ENCODE results near the gene KCNK2.

KCNK2 gene

DNA sequence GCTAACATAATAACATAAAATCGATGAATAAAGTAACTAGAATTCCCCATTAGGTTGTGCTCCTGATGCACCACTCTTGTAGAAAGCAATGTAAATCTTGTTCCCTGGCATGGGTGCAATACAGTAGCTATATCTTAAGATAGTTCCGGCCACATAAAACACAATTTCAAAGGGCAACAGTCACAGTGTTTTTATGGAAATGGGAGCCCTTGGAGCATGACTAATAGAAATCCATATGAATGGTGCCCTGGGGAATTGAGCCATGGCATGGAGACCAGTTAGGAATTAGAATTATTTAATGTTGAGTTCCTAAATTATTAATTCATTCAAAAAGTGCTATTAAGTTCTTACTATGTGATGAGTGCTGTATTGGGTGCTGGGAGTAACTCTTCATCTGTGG lies 118.7 kb downstream of the KCNK2 start:
- no peak overlapping the region for H3K4me3 ChIP-seq (replicated peaks; ENCODE audit: low read depth, low read length)
- DNase-seq (ENCODE audit: extremely low read depth, insufficient read length): no peak

DNA sequence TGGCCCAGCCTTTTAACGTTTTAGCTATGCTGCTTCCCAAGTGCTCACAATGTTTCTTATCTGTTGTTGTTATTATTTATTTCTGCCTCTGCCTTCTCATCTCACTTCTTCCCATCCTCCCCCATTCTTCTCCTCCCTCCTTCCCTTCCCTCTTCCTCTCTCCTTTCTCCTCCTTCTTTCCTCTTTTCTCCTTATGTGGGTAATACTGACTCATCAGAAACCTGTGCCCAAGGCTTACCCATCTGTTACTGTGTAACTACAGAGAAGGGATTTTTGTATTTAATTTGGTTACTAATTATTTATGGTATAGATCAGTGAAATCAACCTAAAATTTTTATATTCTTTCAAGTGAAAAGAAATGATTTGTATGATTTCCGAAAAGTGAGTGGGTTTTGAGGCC lies 120.3 kb downstream of the KCNK2 start:
- H3K27me3 ChIP-seq (replicated peaks; ENCODE audit: control insufficient read depth, insufficient read depth, low read length): no peaks in the 10 kb centered on the region
- H3K4me3 ChIP-seq (replicated peaks; ENCODE audit: low read depth, low read length): no peak overlapping the region
- H3K36me3 ChIP-seq (ENCODE audit: control insufficient read depth, insufficient read depth, low read length): no peaks in the 10 kb centered on the region
- TF ChIP-seq, protein P1, sequence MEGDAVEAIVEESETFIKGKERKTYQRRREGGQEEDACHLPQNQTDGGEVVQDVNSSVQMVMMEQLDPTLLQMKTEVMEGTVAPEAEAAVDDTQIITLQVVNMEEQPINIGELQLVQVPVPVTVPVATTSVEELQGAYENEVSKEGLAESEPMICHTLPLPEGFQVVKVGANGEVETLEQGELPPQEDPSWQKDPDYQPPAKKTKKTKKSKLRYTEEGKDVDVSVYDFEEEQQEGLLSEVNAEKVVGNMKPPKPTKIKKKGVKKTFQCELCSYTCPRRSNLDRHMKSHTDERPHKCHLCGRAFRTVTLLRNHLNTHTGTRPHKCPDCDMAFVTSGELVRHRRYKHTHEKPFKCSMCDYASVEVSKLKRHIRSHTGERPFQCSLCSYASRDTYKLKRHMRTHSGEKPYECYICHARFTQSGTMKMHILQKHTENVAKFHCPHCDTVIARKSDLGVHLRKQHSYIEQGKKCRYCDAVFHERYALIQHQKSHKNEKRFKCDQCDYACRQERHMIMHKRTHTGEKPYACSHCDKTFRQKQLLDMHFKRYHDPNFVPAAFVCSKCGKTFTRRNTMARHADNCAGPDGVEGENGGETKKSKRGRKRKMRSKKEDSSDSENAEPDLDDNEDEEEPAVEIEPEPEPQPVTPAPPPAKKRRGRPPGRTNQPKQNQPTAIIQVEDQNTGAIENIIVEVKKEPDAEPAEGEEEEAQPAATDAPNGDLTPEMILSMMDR (IDR thresholded peaks at IDR 0.05; ENCODE audit: insufficient read depth, low read length, poor library complexity, severe bottlenecking): no peak
- no peak for DNase-seq (ENCODE audit: extremely low read depth, insufficient read length)

More for the DNA sequence above, 118.7 kb downstream of the KCNK2 start:
- Histone ChIP-seq H3K36me3 (ENCODE audit: control insufficient read depth, insufficient read depth, low read length) (no peaks in the 10 kb centered on the region), H3K27me3 (replicated peaks; ENCODE audit: control insufficient read depth, insufficient read depth, low read length) (no peaks in the 10 kb centered on the region)
- TF ChIP-seq, protein P1 (IDR thresholded peaks at IDR 0.05; ENCODE audit: insufficient read depth, low read length, poor library complexity, severe bottlenecking): no peak

DNA sequence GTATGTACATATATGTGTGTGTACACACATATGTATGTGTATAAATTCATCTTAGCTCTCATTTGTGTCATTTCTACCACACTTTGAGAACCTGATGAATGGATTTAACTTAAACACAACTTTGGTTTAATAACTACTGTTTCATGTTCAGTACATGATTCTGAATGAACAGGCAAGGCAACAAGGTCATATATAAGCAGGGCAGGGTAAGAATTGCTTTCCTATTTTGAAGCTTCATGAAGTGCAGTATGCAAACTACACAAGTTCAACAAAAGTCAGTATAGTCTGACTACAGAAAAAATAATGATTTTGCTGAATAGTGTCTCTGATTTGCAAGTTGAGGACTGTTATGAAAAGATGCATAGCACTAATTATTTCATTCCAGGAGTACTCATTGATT lies 127.6 kb downstream of the KCNK2 start:
- H3K27me3 ChIP-seq (replicated peaks; ENCODE audit: control insufficient read depth, insufficient read depth, low read length): no peaks in the 10 kb centered on the region
- no peak for DNase-seq (ENCODE audit: extremely low read depth, insufficient read length)
- H3K4me3 ChIP-seq (replicated peaks; ENCODE audit: low read depth, low read length): no peak overlapping the region
- TF ChIP-seq, protein P1 (IDR thresholded peaks at IDR 0.05; ENCODE audit: insufficient read depth, low read length, poor library complexity, severe bottlenecking): no peak
- no peaks in the 10 kb centered on the region for H3K36me3 ChIP-seq (ENCODE audit: control insufficient read depth, insufficient read depth, low read length)

DNA sequence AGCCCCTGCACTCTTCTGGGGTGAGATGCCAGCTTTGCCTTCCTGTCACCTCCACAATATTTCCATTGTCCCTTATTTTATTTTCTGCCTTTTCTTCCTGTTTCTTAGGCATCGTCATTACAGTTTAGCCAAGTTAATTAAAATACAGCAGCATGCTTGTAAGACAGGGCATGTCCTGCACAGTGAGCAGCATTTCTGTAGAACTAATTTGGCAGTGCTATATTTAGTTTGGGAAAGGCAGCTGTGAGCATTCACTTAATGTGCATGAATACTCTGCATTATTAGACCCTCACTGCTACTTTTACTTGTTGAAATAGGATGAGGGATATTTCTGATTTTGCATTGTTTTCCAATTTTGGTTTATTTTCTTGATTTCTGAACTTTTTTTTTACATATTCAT lies 133.3 kb downstream of the KCNK2 start:
- no peak for DNase-seq (ENCODE audit: extremely low read depth, insufficient read length)
- TF ChIP-seq, protein P1 (IDR thresholded peaks at IDR 0.05; ENCODE audit: insufficient read depth, low read length, poor library complexity, severe bottlenecking): no peak
- H3K36me3 ChIP-seq (ENCODE audit: control insufficient read depth, insufficient read depth, low read length): no peaks in the 10 kb centered on the region
- H3K4me3 ChIP-seq (replicated peaks; ENCODE audit: low read depth, low read length): no peak overlapping the region
- no peaks in the 10 kb centered on the region for H3K27me3 ChIP-seq (replicated peaks; ENCODE audit: control insufficient read depth, insufficient read depth, low read length)

DNA sequence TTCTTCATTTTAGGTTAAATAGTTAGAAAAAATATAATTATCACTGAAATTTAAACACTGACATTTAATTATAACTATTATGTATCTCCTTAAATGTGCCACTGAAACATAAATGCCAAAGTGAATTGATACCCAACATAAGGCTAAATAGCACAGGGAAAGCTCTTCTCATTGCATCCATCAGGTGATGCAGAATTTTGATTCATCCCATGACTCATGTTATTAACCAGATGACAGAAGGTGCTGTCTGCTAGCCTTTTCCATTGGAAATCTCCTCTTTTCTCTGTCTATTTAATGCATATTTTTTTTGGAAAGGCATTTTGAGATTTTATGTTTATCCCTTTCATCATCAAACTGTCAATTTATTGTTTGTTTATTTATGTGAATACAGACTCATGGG lies 136.8 kb downstream of the KCNK2 start:
- TF ChIP-seq, protein P1 (IDR thresholded peaks at IDR 0.05; ENCODE audit: insufficient read depth, low read length, poor library complexity, severe bottlenecking): no peak

DNA sequence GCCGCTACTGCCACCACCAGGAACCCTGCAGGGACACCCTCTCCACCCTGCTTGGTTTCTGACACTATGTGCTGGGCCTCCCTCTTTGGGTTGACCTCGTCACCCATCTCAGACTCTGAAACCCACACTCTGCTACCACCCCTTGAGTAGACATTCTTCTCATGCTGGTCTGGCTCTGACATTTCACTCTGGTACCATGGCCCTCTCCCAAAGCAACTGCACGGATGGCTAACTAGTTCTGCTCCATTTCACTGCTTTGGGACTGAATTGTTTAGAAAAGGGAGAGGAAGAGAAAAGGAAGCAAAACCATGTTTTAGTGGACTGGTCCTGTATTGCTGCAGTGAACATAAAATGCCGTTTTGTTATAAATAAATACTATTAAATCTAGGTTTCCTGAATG lies 137.8 kb downstream of the KCNK2 start:
- Histone ChIP-seq H3K27me3 (replicated peaks; ENCODE audit: control insufficient read depth, insufficient read depth, low read length) (no peaks in the 10 kb centered on the region), H3K4me3 (replicated peaks; ENCODE audit: low read depth, low read length) (no peak overlapping the region), H3K36me3 (ENCODE audit: control insufficient read depth, insufficient read depth, low read length) (no peaks in the 10 kb centered on the region)
- TF ChIP-seq, protein P1 (IDR thresholded peaks at IDR 0.05; ENCODE audit: insufficient read depth, low read length, poor library complexity, severe bottlenecking): no peak
- DNase-seq (ENCODE audit: extremely low read depth, insufficient read length): no peak

More for the DNA sequence above, 136.8 kb downstream of the KCNK2 start:
- Histone ChIP-seq H3K36me3 (ENCODE audit: control insufficient read depth, insufficient read depth, low read length) (no peaks in the 10 kb centered on the region), H3K4me3 (replicated peaks; ENCODE audit: low read depth, low read length) (no peak overlapping the region), H3K27me3 (replicated peaks; ENCODE audit: control insufficient read depth, insufficient read depth, low read length) (no peaks in the 10 kb centered on the region)
- no peak for DNase-seq (ENCODE audit: extremely low read depth, insufficient read length)

Measured in GM06990 (cell line).